NB4 (cell line): ENCODE results near the gene LHFPL5.

ENCODE experiments used
- CTCF ChIP-seq: IDR thresholded peaks from one replicate; pipeline ENCODE4 v1.5.1; 2012; ENCODE audit warnings: low read depth, low read length
- MAX ChIP-seq: IDR thresholded peaks from 2 replicates; pipeline ENCODE4 v1.6.1; 2011; ENCODE audit warnings: low read depth, low read length
- MYC ChIP-seq: IDR thresholded peaks from 2 replicates; pipeline ENCODE4 v1.6.1; 2011; ENCODE audit warnings: low read depth, low read length
- POLR2A ChIP-seq: IDR thresholded peaks from 2 replicates; pipeline ENCODE4 v1.6.1; 2011; ENCODE audit warnings: mild to moderate bottlenecking; ENCODE audit not compliant: insufficient read length; ENCODE audit errors: extremely low read depth

GRCh38 chr6:35844290-35844689 is 39.1 kb downstream of the LHFPL5 start:
- TF ChIP-seq MYC (no peak), CTCF (no peak), POLR2A (no peak), MAX (no peak)
